Thoracic aorta (tissue), 2 donors: ENCODE measurements around the gene TRIM47. TPM values are rescaled to one million over a fixed set of nuclear protein-coding genes. Genes with fewer than 3 reads are reported as not detected.
A peak's percentile ranks its signal among the peaks of the same experiment; 100 is the strongest.

ENCODE experiments used
- ATAC-seq: fragments of 150-250 bp; one replicate; pipeline ENCODE4 v1.8.0; 2017; ENCODE audit warnings: low read depth; ENCODE audit not compliant: insufficient number of reproducible peaks, low FRiP score
- DNase-seq: peaks from one replicate; pipeline ENCODE4 v3.0.0-alpha.2; 2020; ENCODE audit warnings: low spot score
- H3K27ac ChIP-seq, 2 donors: fragments of 200-600 bp; sonication (generic); 1 replicate in 1 of 2; 2 replicates in 1 of 2; pipeline ENCODE4 v1.5.1; 2016; ENCODE audit warnings: mild to moderate bottlenecking in 2 of 2, moderate library complexity in 2 of 2
- H3K27me3 ChIP-seq: fragments of 200-600 bp; sonication (generic); replicated peaks from 2 replicates; pipeline ENCODE4 v1.6.0; 2016; ENCODE audit warnings: mild to moderate bottlenecking; ENCODE audit not compliant: insufficient read depth
- H3K36me3 ChIP-seq: fragments of 200-600 bp; sonication (generic); one replicate; pipeline ENCODE4 v1.5.1; 2016
- H3K4me1 ChIP-seq, 2 donors: fragments of 200-600 bp; sonication (generic); 1 replicate in 1 of 2; 2 replicates in 1 of 2; pipeline versions ENCODE4 v1.5.1 to v1.6.0; 2016; ENCODE audit warnings: low read depth in 2 of 2, mild to moderate bottlenecking in 1 of 2; ENCODE audit not compliant: control insufficient read depth in 1 of 2
- H3K4me3 ChIP-seq: fragments of 200-600 bp; sonication (generic); 2 replicates; pipeline ENCODE4 v1.5.1; 2016; ENCODE audit warnings: mild to moderate bottlenecking
- H3K9me3 ChIP-seq: fragments of 200-600 bp; sonication (generic); 2 replicates; pipeline ENCODE4 v1.5.1; 2016
- total RNA-seq, 2 donors: library from RNA; depleted of rRNA; stranded (reverse); fragments of >200 nt; gene quantifications; one replicate each; pipeline versions ENCODE4 v1.1.0 to v1.2.3, GENCODE V29; 2016
- TF ChIP-seq, protein P1 (sequence below): fragments of 200-600 bp; sonication (generic); IDR thresholded peaks from one replicate; pipeline ENCODE4 v1.5.1; 2019; ENCODE audit warnings: antibody characterized with exemption

The TRIM47 gene
- total RNA-seq, 2 donors from 2014 or later: 58.9 to 94.0 TPM

GRCh38 chr17:75900691-75901533 lies 22.5 kb upstream of the TRIM47 start:
- ATAC-seq (no peak), DNase-seq (no peak)
- no peaks in the 10 kb centered on the region for H3K9me3 ChIP-seq
- H3K4me3 ChIP-seq: no peak overlapping the region
- TF ChIP-seq, protein P1, sequence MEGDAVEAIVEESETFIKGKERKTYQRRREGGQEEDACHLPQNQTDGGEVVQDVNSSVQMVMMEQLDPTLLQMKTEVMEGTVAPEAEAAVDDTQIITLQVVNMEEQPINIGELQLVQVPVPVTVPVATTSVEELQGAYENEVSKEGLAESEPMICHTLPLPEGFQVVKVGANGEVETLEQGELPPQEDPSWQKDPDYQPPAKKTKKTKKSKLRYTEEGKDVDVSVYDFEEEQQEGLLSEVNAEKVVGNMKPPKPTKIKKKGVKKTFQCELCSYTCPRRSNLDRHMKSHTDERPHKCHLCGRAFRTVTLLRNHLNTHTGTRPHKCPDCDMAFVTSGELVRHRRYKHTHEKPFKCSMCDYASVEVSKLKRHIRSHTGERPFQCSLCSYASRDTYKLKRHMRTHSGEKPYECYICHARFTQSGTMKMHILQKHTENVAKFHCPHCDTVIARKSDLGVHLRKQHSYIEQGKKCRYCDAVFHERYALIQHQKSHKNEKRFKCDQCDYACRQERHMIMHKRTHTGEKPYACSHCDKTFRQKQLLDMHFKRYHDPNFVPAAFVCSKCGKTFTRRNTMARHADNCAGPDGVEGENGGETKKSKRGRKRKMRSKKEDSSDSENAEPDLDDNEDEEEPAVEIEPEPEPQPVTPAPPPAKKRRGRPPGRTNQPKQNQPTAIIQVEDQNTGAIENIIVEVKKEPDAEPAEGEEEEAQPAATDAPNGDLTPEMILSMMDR: no peak
- no peaks in the 10 kb centered on the region for H3K27me3 ChIP-seq
- peaks cover 6 to 18% of the 10 kb centered on the region in 2 donors for H3K4me1 ChIP-seq
- H3K27ac ChIP-seq: no peak overlapping the region
- peaks cover 32% of the 10 kb centered on the region for H3K36me3 ChIP-seq

DNA sequence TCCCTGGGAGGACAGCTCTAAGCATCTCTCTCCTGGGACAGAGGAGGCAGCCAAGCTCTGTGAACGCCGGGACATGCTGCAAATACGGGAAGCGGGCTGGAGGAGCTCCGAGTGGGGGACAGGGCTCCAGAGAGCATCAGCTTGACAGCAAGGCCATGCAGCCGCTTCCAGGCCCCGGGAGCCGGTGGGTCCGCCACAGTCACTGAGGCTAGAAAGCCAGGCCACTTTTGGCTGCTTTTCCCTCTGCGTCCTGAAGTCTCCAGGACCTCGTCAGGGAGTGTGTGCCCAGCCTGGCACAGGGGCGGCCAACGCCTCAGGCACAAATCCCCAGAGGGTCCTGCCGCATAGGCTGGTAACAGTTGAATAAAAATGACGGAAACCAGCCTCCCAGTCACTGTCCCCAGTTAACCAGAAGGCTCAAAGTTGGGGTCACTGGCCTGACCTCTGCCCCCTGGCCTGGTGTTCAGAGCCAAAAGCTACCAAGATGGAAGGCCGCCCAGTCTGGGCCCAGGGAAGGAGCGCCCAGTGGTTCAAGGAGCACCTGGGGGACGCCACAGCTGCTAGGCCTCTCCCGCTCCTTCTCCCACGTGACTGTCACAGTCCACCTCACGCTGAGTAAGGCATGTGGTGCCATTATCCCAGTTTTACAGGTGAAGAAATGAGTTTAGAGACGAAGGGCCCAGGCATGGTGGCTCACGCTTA lies 21.5 kb upstream of the TRIM47 start:
- Histone ChIP-seq H3K27me3 (no peaks in the 10 kb centered on the region), H3K4me1 (peaks cover 6 to 28% of the 10 kb centered on the region in 2 donors), H3K27ac (no peak overlapping the region), H3K36me3 (peaks cover 32% of the 10 kb centered on the region), H3K9me3 (no peaks in the 10 kb centered on the region), H3K4me3 (no peak overlapping the region)
- ATAC-seq (no peak), DNase-seq (no peak)
- TF ChIP-seq, protein P1: no peak

DNA sequence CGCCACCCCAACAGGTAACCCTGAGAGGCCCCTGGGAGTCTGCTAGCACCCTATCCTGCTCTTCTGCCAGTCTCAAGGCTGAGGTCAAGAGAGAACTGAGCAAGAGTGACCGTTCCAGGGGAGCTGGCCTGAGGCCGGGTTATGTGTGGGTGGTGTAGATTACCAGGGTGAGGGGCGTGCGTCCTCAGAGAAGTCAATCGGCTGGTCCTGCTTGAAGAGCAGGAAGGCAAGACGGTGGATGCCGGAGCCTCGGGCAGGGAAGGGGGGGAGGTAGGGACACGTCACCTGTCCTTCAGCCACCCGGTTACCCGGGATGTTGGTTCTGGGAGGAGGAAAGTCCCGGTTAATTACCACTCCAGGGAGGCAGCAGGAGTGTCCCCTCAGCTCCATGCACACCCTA lies 21.0 kb upstream of the TRIM47 start:
- ATAC-seq: no peak
- Histone ChIP-seq H3K9me3 (no peaks in the 10 kb centered on the region), H3K27ac (no peak overlapping the region), H3K4me1 (peaks cover 6 to 33% of the 10 kb centered on the region in 2 donors), H3K4me3 (no peak overlapping the region), H3K36me3 (peaks cover 32% of the 10 kb centered on the region), H3K27me3 (no peaks in the 10 kb centered on the region)
- DNase-seq: no peak
- TF ChIP-seq, protein P1: no peak

- DNase-seq (no peak), ATAC-seq (no peak)
- H3K36me3 ChIP-seq: peaks cover 32% of the 10 kb centered on the region
- H3K9me3 ChIP-seq: no peaks in the 10 kb centered on the region
- peaks cover 2 to 34% of the 10 kb centered on the region in 2 donors for H3K4me1 ChIP-seq
- H3K27me3 ChIP-seq: no peaks in the 10 kb centered on the region
- TF ChIP-seq, protein P1: no peak
- H3K27ac ChIP-seq: no peak overlapping the region
- no peak overlapping the region for H3K4me3 ChIP-seq
Measured at GRCh38 chr17:75898791-75899190, 20.4 kb upstream of the TRIM47 start.

GRCh38 chr17:75898065-75898464 lies 19.7 kb upstream of the TRIM47 start:
- DNase-seq: no peak
- H3K9me3 ChIP-seq: no peaks in the 10 kb centered on the region
- H3K4me3 ChIP-seq: no peak overlapping the region
- TF ChIP-seq, protein P1: no peak
- H3K4me1 ChIP-seq: peaks cover 0 to 32% of the 10 kb centered on the region in 2 donors
- no peak for ATAC-seq
- H3K36me3 ChIP-seq: peaks cover 32% of the 10 kb centered on the region
- H3K27me3 ChIP-seq: no peaks in the 10 kb centered on the region
- peak overlapping the region in 1 of 2 donors; percentile 88 for H3K27ac ChIP-seq
